Body of pancreas (tissue), 4 donors: Measurements from ENCODE around the gene LINC00632. TPM values are rescaled to one million over a fixed set of nuclear protein-coding genes. Genes with fewer than 3 reads are reported as not detected.

ENCODE experiments used
- ATAC-seq: fragments of 150-250 bp; one replicate; pipeline ENCODE4 v1.9.1; 2016
- DNase-seq, 4 donors: peaks; one replicate each; pipeline ENCODE4 v3.0.0-alpha.2; 2019
- H3K27ac ChIP-seq, 4 donors: fragments of 200-600 bp; sonication (generic); 1 replicate in 3 of 4; 2 replicates in 1 of 4; pipeline versions ENCODE4 v1.5.1 to v1.6.1; 2016 to 2019; ENCODE audit warnings: mild to moderate bottlenecking in 1 of 4, mixed read lengths in 1 of 4, moderate library complexity in 1 of 4
- H3K27me3 ChIP-seq, 2 donors: fragments of 200-600 bp; sonication (generic); one replicate each; pipeline ENCODE4 v1.6.0; 2016; ENCODE audit warnings: mild to moderate bottlenecking in 1 of 2
- H3K36me3 ChIP-seq, 2 donors: fragments of 200-600 bp; sonication (generic); replicated peaks in 1 of 2; 2 replicates each; pipeline ENCODE4 v1.5.1; 2016; ENCODE audit warnings: low read depth in 2 of 2; ENCODE audit not compliant: insufficient read depth in 1 of 2
- H3K4me1 ChIP-seq: fragments of 200-600 bp; sonication (generic); one replicate; pipeline ENCODE4 v1.6.0; 2016
- H3K4me3 ChIP-seq, 2 donors: fragments of 200-600 bp; sonication (generic); 1 replicate in 1 of 2; 2 replicates in 1 of 2; pipeline ENCODE4 v1.5.1; 2016 to 2019
- H3K9me3 ChIP-seq, 3 donors: fragments of 200-600 bp; sonication (generic); 1 replicate in 2 of 3; 2 replicates in 1 of 3; pipeline ENCODE4 v1.5.1; 2016
- CTCF ChIP-seq, 7 experiments: fragments of 450-650 bp in 4 of 7; fragments of 200-600 bp in 3 of 7; sonication (generic) in 3 of 7; IDR thresholded peaks; one replicate each; pipeline ENCODE4 v1.5.1; 2016 to 2019; ENCODE audit warnings: antibody characterized with exemption in 7 of 7
- POLR2A ChIP-seq, 3 donors: fragments of 450-650 bp; IDR thresholded peaks; one replicate each; pipeline ENCODE4 v1.6.1; 2016; ENCODE audit warnings: antibody characterized with exemption in 3 of 3, mild to moderate bottlenecking in 2 of 3
- WGBS, 2 donors: methylation state at CpG; one replicate each; pipeline ENCODE4 v1.1.5; 2017; 5-methylcytosine and 5-hydroxymethylcytosine counted together
- intact Hi-C: fragments of 100-400 bp; cut with DNase I; formaldehyde crosslinking; loops from one replicate; pipeline ENCODE4 v1.15.1; 2023
- total RNA-seq, 2 donors: library from RNA; depleted of rRNA; stranded (reverse); fragments of >200 nt; gene quantifications; one replicate each; pipeline ENCODE4 v1.1.0, GENCODE V29; 2016

Gene LINC00632
- total RNA-seq, 2 donors from 2014 or later = 7.8 to 88.3 TPM

- no peaks in the 10 kb centered on the region for H3K36me3 ChIP-seq
- DNase-seq (no peak), ATAC-seq (no peak)
- H3K27me3 ChIP-seq = no peaks in the 10 kb centered on the region
- no peak overlapping the region for H3K4me3 ChIP-seq
- intact Hi-C loops = no loop called here
- TF ChIP-seq POLR2A (IDR thresholded peaks at IDR 0.05) (no peak), CTCF (IDR thresholded peaks at IDR 0.05) (no peak)
- no peak overlapping the region for H3K27ac ChIP-seq
- no peaks in the 10 kb centered on the region for H3K9me3 ChIP-seq
- no peaks in the 10 kb centered on the region for H3K4me1 ChIP-seq
- WGBS, 2 donors = 58 to 77% methylated on average over 4 of the region's 4 CpGs
Observed at GRCh38 chrX:140711894-140712293, 2.3 kb downstream of the LINC00632 start.

GRCh38 chrX:140712413-140713173, 3.0 kb downstream of the LINC00632 start:
- no peaks in the 10 kb centered on the region for H3K4me1 ChIP-seq
- intact Hi-C loops = no loop called here
- H3K27ac ChIP-seq = no peak overlapping the region
- ATAC-seq = peak; percentile 48
- no peak overlapping the region for H3K4me3 ChIP-seq
- DNase-seq = peak; percentile 33 to 63 (median 44)
- 8 to 9% methylated on average over 14 to 16 of the region's 16 CpGs for WGBS, 2 donors
- H3K9me3 ChIP-seq = no peaks in the 10 kb centered on the region
- no peaks in the 10 kb centered on the region for H3K27me3 ChIP-seq
- no peak for TF ChIP-seq POLR2A (IDR thresholded peaks at IDR 0.05)
- TF ChIP-seq CTCF (IDR thresholded peaks at IDR 0.05) = no peak
- H3K36me3 ChIP-seq = no peaks in the 10 kb centered on the region

- Histone ChIP-seq H3K9me3 (no peaks in the 10 kb centered on the region), H3K4me1 (no peaks in the 10 kb centered on the region), H3K4me3 (no peak overlapping the region), H3K27me3 (no peaks in the 10 kb centered on the region), H3K36me3 (no peaks in the 10 kb centered on the region), H3K27ac (no peak overlapping the region)
- WGBS, 2 donors = 24 to 32% methylated on average over 5 to 6 of the region's 6 CpGs
- intact Hi-C loops = no loop called here
- TF ChIP-seq POLR2A (IDR thresholded peaks at IDR 0.05) = no peak
- TF ChIP-seq CTCF (IDR thresholded peaks at IDR 0.05) = no peak
- no peak for ATAC-seq
- DNase-seq = no peak
Observed at GRCh38 chrX:140713174-140713539, 3.6 kb downstream of the LINC00632 start.

GRCh38 chrX:140715787-140716186, 6.2 kb downstream of the LINC00632 start:
- no peak overlapping the region for H3K27ac ChIP-seq
- H3K4me1 ChIP-seq = no peaks in the 10 kb centered on the region
- ATAC-seq (no peak), DNase-seq (no peak)
- H3K4me3 ChIP-seq = no peak overlapping the region
- 53 to 77% methylated on average over 5 of the region's 5 CpGs for WGBS, 2 donors
- H3K36me3 ChIP-seq = no peaks in the 10 kb centered on the region
- no peaks in the 10 kb centered on the region for H3K27me3 ChIP-seq
- intact Hi-C loops = no loop called here
- no peaks in the 10 kb centered on the region for H3K9me3 ChIP-seq
- no peak for TF ChIP-seq POLR2A (IDR thresholded peaks at IDR 0.05)
- no peak for TF ChIP-seq CTCF (IDR thresholded peaks at IDR 0.05)

GRCh38 chrX:140723121-140723715, 13.7 kb downstream of the LINC00632 start:
- Histone ChIP-seq H3K27me3 (no peaks in the 10 kb centered on the region), H3K9me3 (no peaks in the 10 kb centered on the region), H3K4me1 (no peaks in the 10 kb centered on the region), H3K4me3 (no peak overlapping the region), H3K36me3 (no peaks in the 10 kb centered on the region), H3K27ac (no peak overlapping the region)
- ATAC-seq = no peak
- intact Hi-C loops = no loop called here
- DNase-seq = no peak
- WGBS, 2 donors = 60 to 62% methylated on average over 4 of the region's 4 CpGs
- TF ChIP-seq POLR2A (IDR thresholded peaks at IDR 0.05) (no peak), CTCF (IDR thresholded peaks at IDR 0.05) (no peak)
